HepG2 (cell line): ENCODE measurements around the gene PGPEP1. TPM values are rescaled to one million over a fixed set of nuclear protein-coding genes. Genes with fewer than 3 reads are reported as not detected.

ENCODE experiments used
- ATAC-seq: fragments of 200-7000 bp; cut with Tn5 transposase; 3 replicates; pipeline ENCODE4 v1.9.1; 2020; ENCODE audit warnings: mild to moderate bottlenecking, moderate library complexity
- BruUV-seq: library from RNA; stranded (reverse); fragments of 400-500 nt; replicated peaks from 2 replicates; lab custom pipeline; 2021; lab: Mats Ljungman, UMichigan
- CTCF ChIA-PET: fragments of 300-600 bp; formaldehyde crosslinking; extraction: SDS; loops from one replicate; lab custom pipeline; 2021; ENCODE audit warnings: low total read pairs, inconsistent platforms, low intra/inter-chr PET ratio; lab: Yijun Ruan, JAX
- POLR2A ChIA-PET: fragments of 350-600 bp; sonication (Branson Sonifier 250); formaldehyde crosslinking; loops from one replicate; lab custom pipeline; 2020; ENCODE audit warnings: antibody characterized with exemption, inconsistent platforms; lab: Yijun Ruan, JAX
- DNase-seq: peaks from one replicate; pipeline ENCODE4 v3.0.0-alpha.2; 2015; ENCODE audit warnings: low spot score
- FAIRE-seq: peaks from 3 replicates; lab custom pipeline; 2011; peaks lifted over from hg19 to GRCh38; lab: Jason Lieb, UNC
- H2AFZ ChIP-seq: one replicate; pipeline ENCODE4 v1.6.1; 2011; ENCODE audit warnings: low read length, inconsistent platforms
- H3K27ac ChIP-seq: fragments of 300-600 bp; 3 replicates; pipeline ENCODE4 v1.8.0; 2011; ENCODE audit warnings: mixed run types, mild to moderate bottlenecking, mixed read lengths, low read length, inconsistent platforms; ENCODE audit not compliant: insufficient read depth; ENCODE audit errors: extremely low read length
- H3K27me3 ChIP-seq, 2 experiments: fragments of 200-600 bp in 1 of 2; 2 replicates in 1 of 2; 3 replicates in 1 of 2; pipeline versions ENCODE4 v1.6.0 to v1.8.0; 2011; ENCODE audit warnings: low read length in 2 of 2, mild to moderate bottlenecking in 2 of 2, moderate library complexity in 2 of 2, inconsistent platforms in 1 of 2; ENCODE audit not compliant: insufficient read depth in 2 of 2, control insufficient read depth in 1 of 2
- H3K36me3 ChIP-seq, 2 experiments: fragments of 200-600 bp in 1 of 2; replicated peaks in 1 of 2; 2 replicates in 1 of 2; 3 replicates in 1 of 2; pipeline versions ENCODE4 v1.5.1 to v1.8.0; 2011; ENCODE audit warnings: low read length in 2 of 2, inconsistent platforms in 1 of 2; ENCODE audit not compliant: insufficient read depth in 2 of 2, control insufficient read depth in 1 of 2
- H3K4me1 ChIP-seq: 2 replicates; pipeline ENCODE4 v1.5.1; 2012; ENCODE audit warnings: low read length, inconsistent platforms; ENCODE audit not compliant: insufficient read depth
- H3K4me2 ChIP-seq: 2 replicates; pipeline ENCODE4 v1.6.0; 2011; ENCODE audit warnings: low read depth, low read length, inconsistent platforms
- H3K4me3 ChIP-seq, 3 experiments: fragments of 200-600 bp in 1 of 3; sonication (generic), shearing (Covaris generic) in 1 of 3; replicated peaks in 1 of 3; 2 replicates each; pipeline ENCODE4 v1.5.1; 2011 to 2016; ENCODE audit warnings: low read length in 3 of 3, inconsistent platforms in 2 of 3, low read depth in 2 of 3, mild to moderate bottlenecking in 2 of 3, control low read depth in 1 of 3, mixed read lengths in 1 of 3; ENCODE audit not compliant: insufficient read depth in 1 of 3
- H3K79me2 ChIP-seq: one replicate; pipeline ENCODE4 v1.6.1; 2011; ENCODE audit warnings: low read length, inconsistent platforms; ENCODE audit not compliant: insufficient read depth
- H3K9ac ChIP-seq: 2 replicates; pipeline ENCODE4 v1.6.0; 2011; ENCODE audit warnings: mild to moderate bottlenecking, low read depth, low read length, inconsistent platforms; ENCODE audit not compliant: insufficient read depth
- H3K9me3 ChIP-seq: 2 replicates; pipeline ENCODE4 v1.5.1; 2012; ENCODE audit warnings: mild to moderate bottlenecking, low read length
- H4K20me1 ChIP-seq: 2 replicates; pipeline ENCODE4 v1.6.0; 2011; ENCODE audit warnings: inconsistent platforms, mild to moderate bottlenecking, low read length, moderate library complexity; ENCODE audit not compliant: insufficient read depth
- ADNP ChIP-seq: sonication (generic); formaldehyde crosslinking; IDR thresholded peaks from 2 replicates; pipeline ENCODE4 v1.4.0; 2020; ENCODE audit warnings: missing genetic modification reagents
- ELF1 ChIP-seq: sonication (generic); formaldehyde crosslinking; IDR thresholded peaks from 2 replicates; pipeline ENCODE4 v1.4.0; 2020; ENCODE audit warnings: missing genetic modification reagents
- EP300 ChIP-seq, 3 experiments: sonication (generic) in 1 of 3; formaldehyde crosslinking in 1 of 3; IDR thresholded peaks; 2 replicates each; pipeline versions ENCODE4 v1.5.1 to v1.6.1; 2011 to 2020; ENCODE audit warnings: low read depth in 2 of 3, low read length in 2 of 3, borderline replicate concordance in 1 of 3, improper control_type of control experiment in 1 of 3, mild to moderate bottlenecking in 1 of 3, missing genetic modification reagents in 1 of 3, moderate library complexity in 1 of 3
- GABPA ChIP-seq, 2 experiments: IDR thresholded peaks; 2 replicates each; pipeline ENCODE4 v1.6.1; 2011 to 2016; ENCODE audit warnings: low read depth in 2 of 2, low read length in 1 of 2, missing biosample characterization in 1 of 2, missing genetic modification characterization in 1 of 2
- KDM1A ChIP-seq: IDR thresholded peaks from 2 replicates; pipeline ENCODE4 v1.6.1; 2016; ENCODE audit warnings: missing compliant biosample characterization
- MAZ ChIP-seq, 2 experiments: sonication (generic) in 1 of 2; formaldehyde crosslinking in 1 of 2; IDR thresholded peaks; 2 replicates each; pipeline versions ENCODE4 v1.5.0 to v1.6.1; 2012 to 2020; ENCODE audit warnings: low read depth in 2 of 2, mild to moderate bottlenecking in 2 of 2, borderline replicate concordance in 1 of 2, improper control_type of control experiment in 1 of 2, low read length in 1 of 2, missing genetic modification reagents in 1 of 2, moderate library complexity in 1 of 2
- MTA1 ChIP-seq: sonication (generic); formaldehyde crosslinking; IDR thresholded peaks from 2 replicates; pipeline ENCODE4 v1.4.0; 2020; ENCODE audit warnings: missing genetic modification reagents, mild to moderate bottlenecking, borderline replicate concordance
- RARA ChIP-seq: IDR thresholded peaks from 2 replicates; pipeline ENCODE4 v1.6.1; 2016; ENCODE audit warnings: missing genetic modification reagents, missing compliant biosample characterization
- RCOR2 ChIP-seq: IDR thresholded peaks from 2 replicates; pipeline ENCODE4 v1.6.1; 2016; ENCODE audit warnings: missing biosample characterization, missing genetic modification reagents
- SAP130 ChIP-seq: IDR thresholded peaks from 2 replicates; pipeline ENCODE4 v1.6.1; 2016; ENCODE audit warnings: low read depth
- SMC3 ChIP-seq: IDR thresholded peaks from 2 replicates; pipeline ENCODE4 v1.6.1; 2011; ENCODE audit warnings: low read length, improper control_type of control experiment
- ZFX ChIP-seq: sonication (generic); formaldehyde crosslinking; IDR thresholded peaks from 2 replicates; pipeline ENCODE4 v1.4.0; 2020; ENCODE audit warnings: mild to moderate bottlenecking, low read depth, missing genetic modification reagents, moderate library complexity
- ZMYM2 ChIP-seq: sonication (generic); formaldehyde crosslinking; IDR thresholded peaks from 2 replicates; pipeline ENCODE4 v1.8.0; 2022; ENCODE audit warnings: mild to moderate bottlenecking, missing genetic modification reagents
- ZMYM3 ChIP-seq: sonication (generic); formaldehyde crosslinking; IDR thresholded peaks from 2 replicates; pipeline ENCODE4 v1.5.1; 2020; ENCODE audit warnings: mild to moderate bottlenecking, missing genetic modification reagents
- ZNF263 ChIP-seq: sonication (generic); formaldehyde crosslinking; IDR thresholded peaks from 2 replicates; pipeline ENCODE4 v1.4.0; 2020; ENCODE audit warnings: missing genetic modification reagents
- ZNF382 ChIP-seq: sonication (generic); formaldehyde crosslinking; IDR thresholded peaks from 2 replicates; pipeline ENCODE4 v1.5.0; 2020; ENCODE audit warnings: missing genetic modification reagents, mild to moderate bottlenecking, borderline replicate concordance
- ZNF792 ChIP-seq: IDR thresholded peaks from 2 replicates; pipeline ENCODE4 v1.6.1; 2016
- WGBS: methylation state at CpG from one replicate; pipeline ENCODE4 v1.1.6; 2017; ENCODE audit warnings: low lambda C conversion rate; 5-methylcytosine and 5-hydroxymethylcytosine counted together
- in situ Hi-C: cut with HindIII; loops from 2 replicates; pipeline ENCODE4 v1.10.0; 2017; ENCODE audit warnings: low pct_unique_long_range_greater_than_20kb; ENCODE audit not compliant: extremely low pct_ligation_motif_present
- intact Hi-C: fragments of 100-400 bp; cut with micrococcal nuclease; formaldehyde crosslinking; loops from one replicate; pipeline ENCODE4 v1.10.0; 2022; ENCODE audit not compliant: unreplicated experiment
- polyA plus RNA-seq, 8 experiments: library from polyadenylated mRNA; depleted of rRNA in 3 of 8; stranded (reverse) in 7 of 8; unstranded in 1 of 8; fragments of >200 nt; fragmentation: Illumina TruSeq in 4 of 8; extraction: Trizol in 4 of 8; gene quantifications; 2 replicates each; pipeline versions ENCODE4 v1.2.1 to v1.2.3, GENCODE V29; 2011 to 2016; ENCODE audit warnings: low read depth in 4 of 8, missing spikeins in 1 of 8, mixed read lengths in 1 of 8; ENCODE audit not compliant: insufficient read depth in 1 of 8
- total RNA-seq, 5 experiments: library from RNA; depleted of rRNA; stranded (reverse); fragments of >200 nt; fragmentation: Illumina TruSeq; extraction: Trizol; gene quantifications; 2 replicates each; pipeline ENCODE4 v1.2.3, GENCODE V29; 2016; ENCODE audit warnings: low read depth in 1 of 5
- TF ChIP-seq, protein P1 (sequence below): sonication (generic); formaldehyde crosslinking; IDR thresholded peaks from 2 replicates; pipeline ENCODE4 v1.4.0; 2020; ENCODE audit warnings: mild to moderate bottlenecking, missing genetic modification reagents
- TF ChIP-seq, protein P2 (sequence below): sonication (generic); formaldehyde crosslinking; IDR thresholded peaks from 2 replicates; pipeline ENCODE4 v1.5.1; 2020; ENCODE audit warnings: mild to moderate bottlenecking, missing genetic modification reagents

The PGPEP1 gene
- total and polyA plus RNA-seq, 2 of the 13 experiments (the other 11 are each of a cell fraction or from before 2014, with no cell fraction given), result 53.1 to 56.6 TPM

- in situ Hi-C loops, result loop anchor here (10.0 kb wide), 1 partner anchor 57 kb away; the partner anchor contains the start of gene PGPEP1
- TF ChIP-seq GABPA (IDR thresholded peaks at IDR 0.05; ENCODE audit: low read depth, low read length) (no peak), GABPA (CRISPR knock-in tag; IDR thresholded peaks at IDR 0.05; ENCODE audit: low read depth) (peak; percentile 69), ZMYM2 (CRISPR knock-in tag) (peak; percentile 92), ZMYM3 (CRISPR knock-in tag) (peak; percentile 99), MTA1 (CRISPR knock-in tag) (no peak), RCOR2 (CRISPR knock-in tag) (peak; percentile 91), ELF1 (CRISPR knock-in tag) (peak; percentile 68; the same call in 1 of the 2 replicates), ZNF792 (CRISPR knock-in tag) (0 out of 2 replicates have a peak, but pooled peaks have one; percentile 25), RARA (CRISPR knock-in tag) (0 out of 2 replicates have a peak, but pooled peaks have one; percentile 30), EP300 (IDR thresholded peaks at IDR 0.05; ENCODE audit: low read depth in 2 of 2, low read length in 2 of 2) (0 out of 4 replicates have a peak, but pooled peaks of 1 of the 2 experiments have one; percentile 14), EP300 (CRISPR knock-in tag; IDR thresholded peaks at IDR 0.05; ENCODE audit: borderline replicate concordance) (no peak), ZFX (CRISPR knock-in tag) (peak; percentile 40; the same call in 1 of the 2 replicates), KDM1A (CRISPR knock-in tag) (peak; percentile 94), MAZ (IDR thresholded peaks at IDR 0.05; ENCODE audit: borderline replicate concordance, low read depth, low read length) (peak; percentile 23; the same call in 1 of the 2 replicates), MAZ (CRISPR knock-in tag; IDR thresholded peaks at IDR 0.05; ENCODE audit: low read depth) (no peak), SMC3 (peak; percentile 49; the same call in 1 of the 2 replicates), SAP130 (CRISPR knock-in tag) (peak; percentile 43; the same call in 1 of the 2 replicates), ADNP (0 out of 2 replicates have a peak, but pooled peaks have one; percentile 64), ZNF263 (CRISPR knock-in tag) (peak; percentile 58), ZNF382 (CRISPR knock-in tag) (no peak)
- TF ChIP-seq, protein P1, sequence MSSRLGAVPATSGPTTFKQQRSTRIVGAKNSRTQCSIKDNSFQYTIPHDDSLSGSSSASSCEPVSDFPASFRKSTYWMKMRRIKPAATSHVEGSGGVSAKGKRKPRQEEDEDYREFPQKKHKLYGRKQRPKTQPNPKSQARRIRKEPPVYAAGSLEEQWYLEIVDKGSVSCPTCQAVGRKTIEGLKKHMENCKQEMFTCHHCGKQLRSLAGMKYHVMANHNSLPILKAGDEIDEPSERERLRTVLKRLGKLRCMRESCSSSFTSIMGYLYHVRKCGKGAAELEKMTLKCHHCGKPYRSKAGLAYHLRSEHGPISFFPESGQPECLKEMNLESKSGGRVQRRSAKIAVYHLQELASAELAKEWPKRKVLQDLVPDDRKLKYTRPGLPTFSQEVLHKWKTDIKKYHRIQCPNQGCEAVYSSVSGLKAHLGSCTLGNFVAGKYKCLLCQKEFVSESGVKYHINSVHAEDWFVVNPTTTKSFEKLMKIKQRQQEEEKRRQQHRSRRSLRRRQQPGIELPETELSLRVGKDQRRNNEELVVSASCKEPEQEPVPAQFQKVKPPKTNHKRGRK, result no peak
- TF ChIP-seq, protein P2, sequence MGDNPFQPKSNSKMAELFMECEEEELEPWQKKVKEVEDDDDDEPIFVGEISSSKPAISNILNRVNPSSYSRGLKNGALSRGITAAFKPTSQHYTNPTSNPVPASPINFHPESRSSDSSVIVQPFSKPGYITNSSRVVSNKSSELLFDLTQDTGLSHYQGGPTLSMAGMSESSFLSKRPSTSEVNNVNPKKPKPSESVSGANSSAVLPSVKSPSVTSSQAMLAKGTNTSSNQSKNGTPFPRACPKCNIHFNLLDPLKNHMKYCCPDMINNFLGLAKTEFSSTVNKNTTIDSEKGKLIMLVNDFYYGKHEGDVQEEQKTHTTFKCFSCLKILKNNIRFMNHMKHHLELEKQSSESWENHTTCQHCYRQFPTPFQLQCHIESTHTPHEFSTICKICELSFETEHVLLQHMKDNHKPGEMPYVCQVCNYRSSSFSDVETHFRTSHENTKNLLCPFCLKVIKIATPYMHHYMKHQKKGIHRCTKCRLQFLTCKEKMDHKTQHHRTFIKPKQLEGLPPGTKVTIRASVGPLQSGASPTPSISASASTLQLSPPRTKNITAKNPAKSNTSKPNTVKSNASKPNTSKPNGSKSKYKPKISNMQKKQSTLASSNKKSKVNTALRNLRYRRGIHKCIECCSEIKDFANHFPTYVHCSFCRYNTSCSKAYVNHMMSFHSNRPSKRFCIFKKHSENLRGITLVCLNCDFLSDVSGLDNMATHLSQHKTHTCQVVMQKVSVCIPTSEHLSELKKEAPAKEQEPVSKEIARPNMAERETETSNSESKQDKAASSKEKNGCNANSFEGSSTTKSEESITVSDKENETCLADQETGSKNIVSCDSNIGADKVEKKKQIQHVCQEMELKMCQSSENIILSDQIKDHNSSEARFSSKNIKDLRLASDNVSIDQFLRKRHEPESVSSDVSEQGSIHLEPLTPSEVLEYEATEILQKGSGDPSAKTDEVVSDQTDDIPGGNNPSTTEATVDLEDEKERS (CRISPR knock-in tag), result 0 out of 2 replicates have a peak, but pooled peaks have one; percentile 55
Measured at GRCh38 chr19:18401580-18402112, 61.2 kb downstream of the PGPEP1 start.

More at GRCh38 chr19:18401580-18402112, 61.2 kb downstream of the PGPEP1 start:
- POLR2A ChIA-PET, result interaction anchor here (0.7 to 2.3 kb wide), 9 partner anchors 9 to 63 kb away, joined by 3 to 22 read pairs (median 4); partner anchors contain the start of genes GDF15 and PGPEP1
- H3K9me3 ChIP-seq, result no peaks in the 10 kb centered on the region
- CTCF ChIA-PET, result interaction anchor here (1.3 to 1.6 kb wide), 2 partner anchors 9 to 52 kb away, joined by 6 to 11 read pairs; no protein-coding TSS in a partner anchor
- BruUV-seq, result no TSS peak
- DNase-seq (peak; percentile 76), FAIRE-seq (peak; percentile 72), ATAC-seq (peak; percentile 76)
- intact Hi-C loops, result loop anchor here (5.0 kb wide), 1 partner anchor 54 kb away; no protein-coding TSS in a partner anchor
- H3K4me1 ChIP-seq, result peaks cover 54% of the 10 kb centered on the region
- 15% methylated on average over 7 of the region's 7 CpGs for WGBS
- H3K27ac ChIP-seq, result no peak overlapping the region
- no peaks in the 10 kb centered on the region for H3K79me2 ChIP-seq
- no peaks in the 10 kb centered on the region for H4K20me1 ChIP-seq
- H3K9ac ChIP-seq, result peak overlapping the region; percentile 34; the same call in 1 of the 2 replicates
- H3K27me3 ChIP-seq, result peaks cover 0 to 17% of the 10 kb centered on the region in 2 experiments; a peak in 4 of 5 replicates
- H2AFZ ChIP-seq, result no peak overlapping the region
- peak overlapping the region; percentile 86 for H3K4me2 ChIP-seq
- no peaks in the 10 kb centered on the region for H3K36me3 ChIP-seq
- peak overlapping the region; percentile 28 to 63 (median 35); a peak in 5 of 6 replicates for H3K4me3 ChIP-seq
